Spleen (tissue), 11 donors: ENCODE data around the gene ROR1. TPM values are rescaled to one million over a fixed set of nuclear protein-coding genes. Genes with fewer than 3 reads are reported as not detected.

ENCODE experiments used
- DNase-seq: peaks from one replicate; pipeline ENCODE4 v3.0.0-alpha.2; 2020
- H3K27ac ChIP-seq, 8 donors: fragments of 200-600 bp; sonication (generic) in 7 of 8; 1 replicate in 4 of 8; 2 replicates in 4 of 8; pipeline versions ENCODE4 v1.5.0 to v1.8.0; 2016 to 2021; ENCODE audit warnings: inconsistent platforms in 4 of 8, mild to moderate bottlenecking in 4 of 8, moderate library complexity in 1 of 8
- H3K27me3 ChIP-seq, 7 donors: fragments of 200-600 bp; sonication (generic) in 6 of 7; replicated peaks in 1 of 7; 1 replicate in 4 of 7; 2 replicates in 3 of 7; pipeline versions ENCODE4 v1.5.0 to v1.8.0; 2016 to 2021; ENCODE audit warnings: inconsistent platforms in 3 of 7, mild to moderate bottlenecking in 1 of 7
- H3K36me3 ChIP-seq, 6 donors: fragments of 200-600 bp; sonication (generic) in 5 of 6; 1 replicate in 4 of 6; 2 replicates in 2 of 6; pipeline versions ENCODE4 v1.5.0 to v1.8.0; 2016 to 2021; ENCODE audit warnings: inconsistent platforms in 2 of 6
- H3K4me1 ChIP-seq, 6 donors: fragments of 200-600 bp; sonication (generic) in 5 of 6; 1 replicate in 3 of 6; 2 replicates in 3 of 6; pipeline versions ENCODE4 v1.5.0 to v1.8.0; 2016 to 2021; ENCODE audit warnings: inconsistent platforms in 3 of 6
- H3K4me3 ChIP-seq, 8 donors: fragments of 200-600 bp; sonication (generic) in 7 of 8; 1 replicate in 4 of 8; 2 replicates in 4 of 8; pipeline versions ENCODE4 v1.5.0 to v1.8.0; 2016 to 2021; ENCODE audit warnings: inconsistent platforms in 4 of 8, mild to moderate bottlenecking in 4 of 8, moderate library complexity in 2 of 8
- H3K9me3 ChIP-seq, 8 donors: fragments of 200-600 bp; sonication (generic) in 7 of 8; 1 replicate in 4 of 8; 2 replicates in 4 of 8; pipeline versions ENCODE4 v1.5.0 to v1.8.0; 2016 to 2021; ENCODE audit warnings: inconsistent platforms in 4 of 8
- CTCF ChIP-seq, 11 experiments: fragments of 200-600 bp in 7 of 11; fragments of 450-650 bp in 4 of 11; sonication (generic) in 4 of 11; IDR thresholded peaks in 8 of 11; conservative IDR thresholded peaks in 3 of 11; 1 replicate in 7 of 11; 2 replicates in 4 of 11; pipeline versions ENCODE4 v1.4.0 to v1.8.0; 2016 to 2021; ENCODE audit warnings: antibody characterized with exemption in 11 of 11, inconsistent platforms in 4 of 11, mild to moderate bottlenecking in 1 of 11
- POLR2A ChIP-seq, 3 donors: fragments of 450-650 bp; IDR thresholded peaks; one replicate each; pipeline ENCODE4 v1.5.1; 2017; ENCODE audit warnings: antibody characterized with exemption in 3 of 3, mild to moderate bottlenecking in 1 of 3
- POLR2AphosphoS5 ChIP-seq, 3 donors: sonication (generic); formaldehyde crosslinking; IDR thresholded peaks; one replicate each; pipeline ENCODE4 v1.5.1; 2017; ENCODE audit warnings: antibody characterized with exemption in 3 of 3
- WGBS, 5 donors: extraction: QIAGEN DNeasy Blood & Tissue Kit in 3 of 5; methylation state at CpG; one replicate each; pipeline versions ENCODE4 v1.1.5 to v1.1.7; 2013 to 2018; 5-methylcytosine and 5-hydroxymethylcytosine counted together
- intact Hi-C: fragments of 100-400 bp; cut with DNase I; formaldehyde crosslinking; loops from one replicate; pipeline ENCODE4 v1.15.0; 2023; ENCODE audit warnings: low total_unique reads
- polyA plus RNA-seq, 3 donors: library from polyadenylated mRNA; stranded (reverse); fragments of 200-250 nt; gene quantifications; one replicate each; pipeline ENCODE4 v1.2.1, GENCODE V29; 2013
- total RNA-seq, 7 donors: library from RNA; depleted of rRNA in 3 of 7; stranded (reverse); fragments of >200 nt in 3 of 7; fragmentation: NEBNext Ultra II Directional in 4 of 7; extraction: Animal tissue kit (Norgen Biotek cat#: 25700) in 4 of 7; gene quantifications; one replicate each; pipeline versions ENCODE4 v1.1.0 to v1.2.1, GENCODE V29; 2016 to 2021
- donor health status: healthy with polysubstance abuse.
- donor health status: DM: no; HTN: no; CAD: no; lungs with moderate emphysema.
- donor health status: DM: no; HTN: no; CAD: no.
- donor health status: Bipolar disorder and iron deficiency.
- donor health status: healthy.
- donor health status: DM: no; HTN: no; CAD: no.
- donor health status: DM: yes; HTN: yes; CAD: no.

The ROR1 gene
- total and polyA plus RNA-seq, 10 donors, result 0.43 to 12.3 (median 6.4) TPM

GRCh38 chr1:64194168-64195080 is 420.6 kb downstream of the ROR1 start:
- no peak for DNase-seq
- no peak overlapping the region for H3K4me3 ChIP-seq
- no peaks in the 10 kb centered on the region for H3K4me1 ChIP-seq
- 67 to 74% (median 70%) methylated on average over 8 of the region's 8 CpGs for WGBS, 5 donors
- H3K27me3 ChIP-seq, result no peaks in the 10 kb centered on the region
- TF ChIP-seq POLR2A (IDR thresholded peaks at IDR 0.05), result no peak
- TF ChIP-seq POLR2AphosphoS5 (IDR thresholded peaks at IDR 0.05), result no peak
- TF ChIP-seq CTCF (IDR thresholded peaks at IDR 0.05 in 8 of 11, conservative IDR thresholded peaks at IDR 0.05 in 3 of 11), result no peak
- H3K27ac ChIP-seq, result peak overlapping the region in 1 of 8 donors; percentile 18
- H3K36me3 ChIP-seq, result no peaks in the 10 kb centered on the region
- intact Hi-C loops, result no loop called here
- H3K9me3 ChIP-seq, result no peaks in the 10 kb centered on the region

- Histone ChIP-seq H3K9me3 (no peaks in the 10 kb centered on the region), H3K27ac (peak overlapping the region in 1 of 8 donors; percentile 18), H3K4me3 (no peak overlapping the region), H3K27me3 (no peaks in the 10 kb centered on the region), H3K4me1 (no peaks in the 10 kb centered on the region), H3K36me3 (no peaks in the 10 kb centered on the region)
- WGBS, 5 donors, result 67 to 88% (median 84%) methylated on average over 1 of the region's 1 CpG
- no peak for TF ChIP-seq CTCF (IDR thresholded peaks at IDR 0.05 in 8 of 11, conservative IDR thresholded peaks at IDR 0.05 in 3 of 11)
- TF ChIP-seq POLR2AphosphoS5 (IDR thresholded peaks at IDR 0.05), result no peak
- no peak for TF ChIP-seq POLR2A (IDR thresholded peaks at IDR 0.05)
- intact Hi-C loops, result no loop called here
- DNase-seq, result no peak
Observed at GRCh38 chr1:64195081-64195395, 421.2 kb downstream of the ROR1 start.

- intact Hi-C loops, result no loop called here
- no peak for DNase-seq
Observed at GRCh38 chr1:64196074-64196870, 422.5 kb downstream of the ROR1 start.

More at GRCh38 chr1:64196074-64196870, 422.5 kb downstream of the ROR1 start:
- WGBS, 5 donors, result 66 to 82% (median 77%) methylated on average over 6 to 8 of the region's 8 CpGs
- H3K36me3 ChIP-seq, result no peaks in the 10 kb centered on the region
- H3K27ac ChIP-seq, result no peak overlapping the region
- no peaks in the 10 kb centered on the region for H3K4me1 ChIP-seq
- no peak overlapping the region for H3K4me3 ChIP-seq
- TF ChIP-seq CTCF (IDR thresholded peaks at IDR 0.05 in 8 of 11, conservative IDR thresholded peaks at IDR 0.05 in 3 of 11) (no peak), POLR2AphosphoS5 (IDR thresholded peaks at IDR 0.05) (no peak), POLR2A (IDR thresholded peaks at IDR 0.05) (no peak)
- H3K27me3 ChIP-seq, result no peaks in the 10 kb centered on the region
- no peaks in the 10 kb centered on the region for H3K9me3 ChIP-seq
